Renal cortical epithelial cell (primary cell): Measurements from ENCODE around the gene IKBKE. TPM values are rescaled to one million over a fixed set of nuclear protein-coding genes. Genes with fewer than 3 reads are reported as not detected.

Experiments used
- DNase-seq: peaks from one replicate; pipeline ENCODE4 v3.0.0-alpha.2; 2011; ENCODE audit warnings: low read depth
- total RNA-seq: library from RNA; depleted of rRNA; stranded (reverse); fragments of >200 nt; gene quantifications from 2 replicates; pipeline ENCODE4 v1.2.3, GENCODE V29; 2014

IKBKE gene
- 13.6 and 19.6 TPM in 2 replicates for total RNA-seq

DNA sequence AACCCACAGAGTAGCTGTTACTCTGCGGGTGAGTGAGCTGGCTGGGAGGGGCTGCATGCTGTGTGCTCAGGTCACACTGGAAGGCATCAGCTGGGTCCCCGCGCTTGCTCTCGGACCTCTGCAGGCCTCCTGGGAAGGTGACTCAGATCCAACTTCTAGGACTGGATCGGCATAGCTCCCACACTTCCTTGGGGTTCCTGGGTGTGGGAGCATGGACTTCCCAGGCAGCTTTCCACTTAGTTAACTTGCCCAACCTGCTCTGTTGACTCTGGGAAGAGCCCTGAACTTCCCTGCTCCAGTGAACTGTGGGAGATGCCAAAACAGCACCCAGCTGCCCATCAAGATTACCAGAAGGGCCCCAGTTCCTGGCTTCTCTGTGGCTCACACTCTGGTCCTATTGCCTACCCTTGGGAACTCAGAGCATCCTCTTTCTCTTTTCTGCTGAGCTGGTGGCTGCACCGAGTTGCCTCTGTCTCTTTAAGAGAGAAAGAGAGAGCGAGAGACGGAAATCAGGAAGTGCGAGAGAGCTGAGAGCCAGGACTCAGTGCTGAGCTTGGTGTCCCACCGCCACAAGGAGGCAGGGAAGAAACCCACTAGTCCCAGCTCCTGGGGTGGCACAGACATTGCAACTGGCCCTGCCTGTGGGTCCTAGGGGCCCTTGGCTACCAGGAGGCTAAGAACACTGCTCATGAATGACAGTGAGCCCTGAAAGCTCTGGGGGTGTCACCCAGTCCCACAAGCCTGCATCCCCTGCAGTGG lies at the start of gene IKBKE:
TSS of gene IKBKE (plus strand) at position 544 of the 759 bp plus-strand sequence. CDS start 2,752 bp downstream, outside the sequence.
- DNase-seq = peak; percentile 84

GRCh38 chr1:206421616-206422340 lies 48.5 kb upstream of the IKBKE start:
- DNase-seq = no peak

- no peak for DNase-seq
These were observed 47.8 kb upstream of the IKBKE start for GRCh38 chr1:206422525-206422924.

DNA sequence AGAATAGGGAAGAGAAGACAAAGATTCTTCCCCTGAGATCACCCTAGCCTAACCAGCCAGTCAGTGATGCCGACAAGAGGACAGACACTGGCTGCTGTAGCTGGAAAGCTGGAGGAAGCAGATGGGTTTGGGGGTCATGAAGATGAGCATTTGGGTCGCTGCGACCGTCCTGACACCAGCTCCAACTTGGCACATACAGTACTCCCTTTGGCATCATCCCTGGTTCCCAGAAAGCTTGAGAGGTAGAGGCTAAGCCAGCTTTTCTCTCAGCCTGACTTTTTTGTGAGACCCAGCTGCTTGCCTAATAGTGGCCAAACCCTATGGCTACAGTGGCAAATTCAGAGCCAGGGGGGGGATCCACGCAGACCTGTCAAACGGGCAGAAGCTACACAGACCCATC lies 43.0 kb upstream of the IKBKE start:
- no peak for DNase-seq

- no peak for DNase-seq
These were observed 40.9 kb upstream of the IKBKE start for GRCh38 chr1:206429421-206429820.

DNA sequence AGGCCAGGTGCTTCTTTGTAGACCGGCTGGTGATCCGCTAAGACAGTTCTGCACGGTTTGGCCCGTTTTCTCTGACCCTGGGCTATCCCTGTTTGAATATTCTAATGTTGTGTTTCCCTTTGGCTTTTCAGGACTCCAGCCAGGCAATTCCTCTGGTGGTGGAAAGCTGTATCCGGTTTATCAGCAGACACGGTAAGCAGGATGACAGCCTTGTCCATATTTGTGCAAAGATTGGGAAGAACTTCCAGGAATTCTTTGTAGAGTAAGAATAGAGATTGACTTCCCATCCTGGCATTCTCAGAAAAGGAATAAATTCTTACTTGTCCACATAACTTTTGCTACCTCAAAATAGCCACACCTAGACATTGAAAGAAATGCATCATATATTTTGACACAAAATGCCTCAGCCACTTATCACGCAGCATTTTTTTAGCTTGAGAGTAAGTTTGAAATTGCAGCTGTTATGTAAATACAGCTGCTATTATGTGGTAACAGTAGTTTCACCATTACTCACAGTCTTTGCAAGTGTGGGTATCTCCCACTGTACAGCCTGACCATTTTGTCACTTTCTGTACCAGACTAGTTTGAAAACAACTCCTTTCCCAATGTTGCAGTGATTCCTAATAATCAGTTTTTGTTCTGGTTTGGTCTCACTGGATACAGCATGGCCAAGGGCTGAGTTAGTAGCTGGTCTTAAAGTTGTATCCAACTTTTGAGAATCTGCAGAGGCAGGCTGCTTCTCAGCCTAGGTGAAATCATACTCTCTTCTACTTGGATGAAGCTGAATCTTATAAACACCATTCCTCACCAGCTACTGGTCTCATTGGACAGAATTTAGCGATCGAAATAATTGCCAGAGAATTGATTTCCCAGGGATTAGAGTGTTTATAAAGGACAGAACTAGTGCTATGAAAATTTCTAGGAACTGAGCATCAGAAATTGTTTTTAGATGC lies 40.0 kb upstream of the IKBKE start:
- DNase-seq = peak; percentile 19

DNA sequence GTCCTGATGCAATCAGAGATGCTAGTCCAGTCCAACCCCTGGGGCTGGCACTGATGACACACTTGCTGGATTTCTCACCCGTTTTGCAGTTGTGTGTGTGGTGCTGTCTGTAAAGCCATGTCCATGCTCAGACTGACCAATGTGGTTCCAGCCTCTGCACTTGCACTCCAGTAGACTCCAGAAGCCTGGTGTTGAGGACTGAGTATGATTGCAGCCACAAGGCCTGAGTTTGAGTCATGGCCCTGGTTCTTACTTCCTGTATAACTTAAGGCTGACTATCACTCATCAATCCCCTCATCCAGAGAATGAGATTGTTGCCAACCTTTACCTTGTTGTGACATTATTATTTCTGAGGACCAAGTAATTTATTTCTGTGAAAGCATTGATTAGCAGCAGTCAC lies 34.8 kb upstream of the IKBKE start:
- DNase-seq = no peak

- DNase-seq = no peak
These were observed 31.7 kb upstream of the IKBKE start for GRCh38 chr1:206438554-206438953.

- no peak for DNase-seq
These were observed 31.1 kb upstream of the IKBKE start for GRCh38 chr1:206439205-206439604.

GRCh38 chr1:206441336-206441967 lies 28.8 kb upstream of the IKBKE start:
- no peak for DNase-seq

DNA sequence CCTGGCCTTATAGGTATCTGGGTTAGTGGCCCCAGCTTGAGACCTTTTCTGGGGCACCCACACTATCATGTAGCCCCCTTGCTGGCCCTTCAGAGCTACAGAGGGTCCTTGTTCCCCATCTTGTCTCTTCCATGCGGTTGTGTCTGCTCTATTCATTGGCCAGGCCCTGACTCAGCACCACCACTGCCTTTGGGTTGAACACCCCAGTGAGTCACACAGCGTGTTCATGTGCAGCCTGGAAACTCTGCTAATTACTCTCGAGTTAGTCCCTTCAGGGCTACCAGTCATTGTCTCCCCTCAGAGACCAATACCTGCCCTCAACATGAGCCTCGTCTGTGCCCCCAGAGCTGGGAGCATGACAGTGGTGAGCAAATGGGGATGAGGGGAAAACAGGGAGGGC lies 28.2 kb upstream of the IKBKE start:
- peak; percentile 52 for DNase-seq

GRCh38 chr1:206445116-206445515 lies 25.2 kb upstream of the IKBKE start:
- no peak for DNase-seq

- no peak for DNase-seq
These were observed 24.3 kb upstream of the IKBKE start for GRCh38 chr1:206445911-206446356.

DNA sequence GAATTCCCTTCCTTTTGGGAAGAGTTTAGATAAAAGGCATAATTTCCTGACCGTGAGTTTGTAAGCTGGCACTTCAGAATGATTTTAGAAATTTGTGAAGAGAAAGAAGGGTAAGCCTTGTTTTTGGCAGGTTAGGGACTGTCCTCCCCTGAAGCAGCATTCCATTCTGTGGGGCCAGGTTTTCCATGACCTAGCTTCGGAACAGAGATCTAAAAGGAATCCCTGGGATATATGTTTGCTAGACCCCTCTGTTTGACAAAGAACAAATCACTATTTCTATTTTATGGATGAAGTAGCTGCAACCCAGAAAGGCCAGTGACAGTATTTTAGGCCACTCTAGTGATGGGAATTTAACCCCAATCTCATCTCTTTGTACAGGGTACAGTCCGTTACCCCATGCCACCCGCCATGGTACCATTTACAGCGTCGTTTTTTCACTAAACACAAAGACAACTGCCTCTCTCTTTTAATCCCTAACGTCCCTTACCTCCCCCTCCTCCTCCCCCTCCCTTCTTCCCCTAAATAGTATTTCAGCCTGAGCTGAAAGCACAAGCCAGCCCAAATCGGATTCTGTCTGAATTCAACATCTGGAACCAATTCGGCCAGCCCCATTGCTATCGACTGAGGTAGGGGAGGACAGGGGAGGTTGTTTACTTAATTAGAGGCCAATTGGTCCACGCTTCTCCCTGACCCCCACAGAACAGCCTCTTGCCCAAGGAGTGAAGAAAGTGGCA lies 23.4 kb upstream of the IKBKE start:
- no peak for DNase-seq

- no peak for DNase-seq
These were observed 22.9 kb upstream of the IKBKE start for GRCh38 chr1:206447422-206447765.

GRCh38 chr1:206447792-206448191 lies 22.5 kb upstream of the IKBKE start:
- peak; percentile 82 for DNase-seq

GRCh38 chr1:206448471-206448870 lies 21.8 kb upstream of the IKBKE start:
- no peak for DNase-seq

DNA sequence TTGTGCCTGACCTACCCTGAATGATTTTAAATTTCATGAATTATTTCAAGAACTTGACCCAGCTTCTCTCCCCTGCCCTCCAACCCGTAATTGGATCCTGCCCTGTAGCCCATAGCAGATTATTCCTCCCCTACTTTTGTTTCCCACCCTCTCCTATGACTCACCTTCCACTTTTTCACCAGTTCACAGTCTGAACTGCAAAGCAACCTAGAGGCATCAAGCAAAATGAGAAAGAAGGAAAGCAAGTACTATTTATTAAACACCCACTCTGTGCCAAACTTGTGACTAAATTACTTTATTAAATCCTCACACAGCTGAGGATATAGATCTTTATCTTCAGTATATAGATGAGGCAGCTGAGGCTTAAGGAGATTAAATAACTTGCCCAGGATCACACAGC lies 20.7 kb upstream of the IKBKE start:
- DNase-seq = peak; percentile 65

DNA sequence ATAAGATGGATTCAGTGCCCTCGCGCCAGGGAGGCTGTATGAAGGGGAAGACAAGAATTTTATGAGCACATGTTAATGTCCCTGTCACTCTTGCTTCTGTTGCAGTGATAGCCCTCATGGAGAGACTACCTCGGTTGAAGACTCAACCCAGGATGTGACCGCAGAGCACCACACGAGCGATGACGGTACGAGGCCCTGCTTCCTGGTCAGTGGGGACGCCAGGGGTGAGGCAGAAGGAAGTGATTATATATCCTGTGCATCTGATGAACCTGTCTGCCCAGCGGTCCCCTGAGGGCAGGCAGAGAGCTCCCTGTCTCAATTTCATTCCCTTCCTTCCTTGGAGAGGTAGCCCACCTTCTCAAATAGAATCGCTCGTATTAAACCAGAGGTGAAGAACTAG lies 20.0 kb upstream of the IKBKE start:
- no peak for DNase-seq

DNA sequence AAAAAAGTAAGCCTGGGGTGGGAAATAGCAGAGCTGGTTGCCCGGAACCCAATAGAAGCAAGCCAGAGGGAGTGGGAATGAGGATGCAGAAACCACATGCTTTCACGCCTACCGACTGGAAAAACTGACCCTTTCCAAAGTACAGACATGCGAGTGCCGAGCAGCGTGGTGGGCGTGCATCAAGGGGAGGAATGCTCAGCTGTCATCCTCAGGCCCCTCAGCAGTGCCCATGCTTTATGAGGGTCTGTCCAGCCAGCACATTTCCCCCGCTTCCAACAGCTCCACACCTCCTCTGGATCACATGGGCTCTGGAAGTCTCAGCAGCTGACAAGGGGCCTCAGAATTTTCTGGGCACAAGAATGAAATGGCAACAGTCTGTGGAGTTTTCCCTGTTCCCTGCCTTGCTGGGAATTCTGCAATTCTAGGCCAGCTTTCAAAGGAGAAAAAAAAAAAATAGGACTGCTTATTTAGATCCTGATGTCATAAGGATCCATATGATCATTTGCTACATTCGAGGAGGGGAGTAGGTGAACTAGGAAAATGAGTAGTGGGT lies 19.1 kb upstream of the IKBKE start:
- no peak for DNase-seq

DNA sequence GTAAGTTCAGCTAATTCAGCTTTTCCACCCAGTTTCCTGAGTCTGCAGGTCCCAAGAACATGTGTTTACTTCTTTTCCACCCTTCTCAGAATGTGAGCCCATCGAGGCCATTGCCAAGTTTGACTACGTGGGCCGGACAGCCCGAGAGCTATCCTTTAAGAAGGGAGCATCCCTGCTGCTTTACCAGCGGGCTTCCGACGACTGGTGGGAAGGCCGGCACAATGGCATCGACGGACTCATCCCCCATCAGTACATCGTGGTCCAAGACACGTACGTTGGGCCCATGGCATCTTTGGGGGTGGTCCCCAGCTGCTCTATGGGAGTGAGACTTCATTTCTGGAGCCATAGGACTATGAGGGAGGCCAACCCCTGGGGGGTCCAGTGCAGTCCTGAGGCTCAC lies 17.2 kb upstream of the IKBKE start:
- DNase-seq = no peak
